H1 (cell line): Measurements from ENCODE around the gene ASXL1. TPM values are rescaled to one million over a fixed set of nuclear protein-coding genes. Genes with fewer than 3 reads are reported as not detected.

Experiments used
- CTCF ChIA-PET: fragments of 300-600 bp; sonication (Branson Sonifier 250); formaldehyde crosslinking; loops from one replicate; lab custom pipeline; 2021; ENCODE audit not compliant: partially characterized antibody; lab: Charles Lee
- POLR2A ChIA-PET: fragments of 300-600 bp; sonication (Branson Sonifier 250); formaldehyde crosslinking; loops from one replicate; lab custom pipeline; 2021; ENCODE audit warnings: inconsistent platforms; ENCODE audit not compliant: partially characterized antibody; lab: Charles Lee
- DNase-seq, 2 experiments: peaks; one replicate each; pipeline versions ENCODE4 v3.0.0 to v3.0.0-alpha.2; 2010 to 2022; ENCODE audit warnings: low spot score in 2 of 2, low read depth in 1 of 2, mixed read lengths in 1 of 2
- FAIRE-seq: peaks from 2 replicates; lab custom pipeline; 2011; peaks lifted over from hg19 to GRCh38; lab: Jason Lieb, UNC
- H2AFZ ChIP-seq: 2 replicates; pipeline ENCODE4 v1.8.1; 2012; ENCODE audit warnings: low read length, inconsistent platforms
- H2AK5ac ChIP-seq: 2 replicates; pipeline ENCODE4 v1.6.1; 2013; ENCODE audit warnings: low read depth, low read length
- H2BK120ac ChIP-seq: replicated peaks from 2 replicates; pipeline ENCODE3; 2013; ENCODE audit warnings: low read depth, low read length, inconsistent platforms
- H2BK12ac ChIP-seq: 2 replicates; pipeline ENCODE4 v1.6.1; 2013; ENCODE audit warnings: low read depth, low read length
- H2BK15ac ChIP-seq: 2 replicates; pipeline ENCODE4 v1.6.1; 2013; ENCODE audit warnings: low read length
- H2BK20ac ChIP-seq: 2 replicates; pipeline ENCODE4 v1.6.1; 2013; ENCODE audit warnings: low read length
- H2BK5ac ChIP-seq: 2 replicates; pipeline ENCODE4 v1.6.1; 2013; ENCODE audit warnings: low read depth, low read length
- H3K14ac ChIP-seq: 2 replicates; pipeline ENCODE4 v1.6.1; 2013; ENCODE audit warnings: inconsistent platforms; ENCODE audit not compliant: insufficient read length
- H3K18ac ChIP-seq: 2 replicates; pipeline ENCODE4 v1.6.1; 2013; ENCODE audit warnings: low read length; ENCODE audit errors: extremely low read depth
- H3K23ac ChIP-seq: 2 replicates; pipeline ENCODE4 v1.6.1; 2013; ENCODE audit warnings: inconsistent platforms; ENCODE audit not compliant: insufficient read length
- H3K23me2 ChIP-seq: 2 replicates; pipeline ENCODE4 v1.6.1; 2013; ENCODE audit warnings: low read depth, low read length
- H3K27ac ChIP-seq: 2 replicates; pipeline ENCODE4 v1.6.1; 2011; ENCODE audit warnings: low read depth, low read length, inconsistent platforms
- H3K27me3 ChIP-seq, 4 experiments: replicated peaks in 1 of 4; 1 replicate in 1 of 4; 2 replicates in 3 of 4; pipeline versions ENCODE4 v1.6.1 to v1.8.1; 2011 to 2013; ENCODE audit warnings: low read length in 3 of 4, mild to moderate bottlenecking in 3 of 4, inconsistent platforms in 2 of 4, mixed read lengths in 2 of 4, moderate library complexity in 1 of 4; ENCODE audit not compliant: control insufficient read depth in 3 of 4, insufficient read depth in 3 of 4; ENCODE audit errors: extremely low read depth in 1 of 4
- H3K36me3 ChIP-seq, 4 experiments: 2 replicates each; pipeline versions ENCODE4 v1.6.1 to v1.8.1; 2011 to 2013; ENCODE audit warnings: mild to moderate bottlenecking in 4 of 4, low read length in 3 of 4, moderate library complexity in 2 of 4, control low read depth in 1 of 4, inconsistent platforms in 1 of 4; ENCODE audit not compliant: insufficient read depth in 4 of 4, control insufficient read depth in 2 of 4
- H3K4ac ChIP-seq: replicated peaks from 2 replicates; pipeline ENCODE3; 2013; ENCODE audit warnings: low read length, low read depth, mixed read lengths, inconsistent platforms; ENCODE audit not compliant: insufficient read length
- H3K4me1 ChIP-seq, 4 experiments: replicated peaks in 1 of 4; 1 replicate in 1 of 4; 2 replicates in 3 of 4; pipeline versions ENCODE4 v1.6.1 to v1.8.1; 2011 to 2013; ENCODE audit warnings: low read length in 3 of 4, inconsistent platforms in 2 of 4, mixed read lengths in 1 of 4; ENCODE audit not compliant: insufficient read depth in 4 of 4, control insufficient read depth in 3 of 4
- H3K4me2 ChIP-seq, 2 experiments: 2 replicates each; pipeline versions ENCODE4 v1.6.1 to v1.8.1; 2011 to 2013; ENCODE audit warnings: low read depth in 2 of 2, low read length in 2 of 2, control low read depth in 1 of 2, inconsistent platforms in 1 of 2, mild to moderate bottlenecking in 1 of 2; ENCODE audit not compliant: insufficient read depth in 1 of 2
- H3K4me3 ChIP-seq, 4 experiments: fragments of 200-600, 300-600 bp in 1 of 4; sonication (generic), shearing (Covaris generic), sonication (Bioruptor Twin) in 1 of 4; 2 replicates each; pipeline versions ENCODE4 v1.5.1 to v1.8.1; 2011 to 2016; ENCODE audit warnings: low read length in 4 of 4, low read depth in 3 of 4, control low read depth in 2 of 4, inconsistent platforms in 2 of 4, mild to moderate bottlenecking in 2 of 4, mixed read lengths in 1 of 4, moderate library complexity in 1 of 4; ENCODE audit not compliant: insufficient read depth in 2 of 4; ENCODE audit errors: extremely low read depth in 1 of 4
- H3K56ac ChIP-seq: replicated peaks from 2 replicates; pipeline ENCODE3; 2013; ENCODE audit warnings: low read depth, mild to moderate bottlenecking, mixed read lengths, low read length, inconsistent platforms; ENCODE audit not compliant: insufficient read length
- H3K79me1 ChIP-seq: 2 replicates; pipeline ENCODE4 v1.6.1; 2013; ENCODE audit warnings: low read depth, low read length, control low read depth
- H3K79me2 ChIP-seq, 2 experiments: 2 replicates each; pipeline versions ENCODE4 v1.6.1 to v1.8.1; 2012 to 2013; ENCODE audit warnings: low read length in 2 of 2, mild to moderate bottlenecking in 2 of 2, inconsistent platforms in 1 of 2; ENCODE audit not compliant: insufficient read depth in 2 of 2, control insufficient read depth in 1 of 2
- H3K9ac ChIP-seq, 4 experiments: replicated peaks in 1 of 4; 1 replicate in 1 of 4; 2 replicates in 3 of 4; pipeline versions ENCODE4 v1.6.1 to v1.8.1; 2011 to 2013; ENCODE audit warnings: low read depth in 3 of 4, low read length in 3 of 4, control low read depth in 2 of 4, mild to moderate bottlenecking in 2 of 4, moderate library complexity in 2 of 4, inconsistent platforms in 1 of 4; ENCODE audit errors: extremely low read depth in 1 of 4
- H3K9me3 ChIP-seq, 2 experiments: 2 replicates each; pipeline versions ENCODE4 v1.6.1 to v1.8.1; 2012 to 2013; ENCODE audit warnings: mild to moderate bottlenecking in 2 of 2, moderate library complexity in 2 of 2, control low read depth in 1 of 2, inconsistent platforms in 1 of 2, low read depth in 1 of 2, low read length in 1 of 2, mixed read lengths in 1 of 2; ENCODE audit not compliant: insufficient read depth in 2 of 2
- H4K20me1 ChIP-seq, 2 experiments: replicated peaks in 1 of 2; 2 replicates each; pipeline versions ENCODE3 to v1.8.1; 2011 to 2013; ENCODE audit warnings: inconsistent platforms in 2 of 2, low read length in 2 of 2, mild to moderate bottlenecking in 1 of 2; ENCODE audit not compliant: insufficient read depth in 2 of 2, control insufficient read depth in 1 of 2
- H4K5ac ChIP-seq: 2 replicates; pipeline ENCODE4 v1.6.1; 2013; ENCODE audit warnings: low read length, low read depth, mixed read lengths, inconsistent platforms; ENCODE audit not compliant: insufficient read length
- H4K8ac ChIP-seq: 2 replicates; pipeline ENCODE4 v1.8.0; 2013; ENCODE audit warnings: mild to moderate bottlenecking, moderate library complexity, low read length, inconsistent platforms; ENCODE audit not compliant: insufficient read depth; ENCODE audit errors: extremely low read depth
- H4K91ac ChIP-seq: replicated peaks from 2 replicates; pipeline ENCODE3; 2013; ENCODE audit warnings: low read length, mixed read lengths, inconsistent platforms; ENCODE audit not compliant: insufficient read length
- ASH2L ChIP-seq: fragments of 200-600, 300-600 bp; sonication (generic); IDR thresholded peaks from one replicate; pipeline ENCODE4 v1.7.1; 2017; ENCODE audit warnings: low read length
- CREB1 ChIP-seq: IDR thresholded peaks from 2 replicates; pipeline ENCODE4 v1.6.1; 2012; ENCODE audit warnings: inconsistent platforms
- CTBP2 ChIP-seq: IDR thresholded peaks from 2 replicates; pipeline ENCODE4 v1.7.0; 2011; ENCODE audit warnings: borderline replicate concordance, mild to moderate bottlenecking, moderate library complexity, mixed read lengths, low read length; ENCODE audit not compliant: insufficient read depth, insufficient read length
- EP300 ChIP-seq, 2 experiments: IDR thresholded peaks; 1 replicate in 1 of 2; 2 replicates in 1 of 2; pipeline ENCODE4 v1.6.1; 2011 to 2012; ENCODE audit warnings: low read depth in 2 of 2, low read length in 2 of 2, mild to moderate bottlenecking in 2 of 2, borderline replicate concordance in 1 of 2, inconsistent platforms in 1 of 2, moderate library complexity in 1 of 2
- FOSL1 ChIP-seq: IDR thresholded peaks from 2 replicates; pipeline ENCODE4 v1.6.1; 2011; ENCODE audit warnings: mild to moderate bottlenecking, low read depth, low read length, moderate library complexity; ENCODE audit not compliant: insufficient read depth
- KDM1A ChIP-seq: fragments of 200-600, 300-600 bp; sonication (generic); IDR thresholded peaks from 2 replicates; pipeline ENCODE4 v1.7.1; 2016; ENCODE audit warnings: mild to moderate bottlenecking, low read length, borderline replicate concordance
- KDM4A ChIP-seq: IDR thresholded peaks from one replicate; pipeline ENCODE4 v1.7.1; 2012; ENCODE audit warnings: low read depth, mild to moderate bottlenecking, moderate library complexity, low read length, inconsistent platforms; ENCODE audit not compliant: severe bottlenecking
- SIN3A ChIP-seq, 2 experiments: IDR thresholded peaks in 1 of 2; conservative IDR thresholded peaks in 1 of 2; 2 replicates each; pipeline ENCODE4 v1.6.1; 2011 to 2012; ENCODE audit warnings: low read length in 2 of 2, improper control_type of control experiment in 1 of 2, low read depth in 1 of 2, mild to moderate bottlenecking in 1 of 2
- SIRT6 ChIP-seq: IDR thresholded peaks from one replicate; pipeline ENCODE4 v1.7.1; 2012; ENCODE audit warnings: low read length, inconsistent platforms
- WGBS, 2 experiments: shearing (Covaris generic) in 1 of 2; methylation state at CpG; one replicate each; pipeline versions ENCODE4 v1.1.6 to v1.1.7; 2013 to 2015; ENCODE audit warnings: low lambda C conversion rate in 2 of 2, mixed read lengths in 2 of 2, inconsistent platforms in 1 of 2, low coverage in 1 of 2, missing lambda C conversion rate in 1 of 2; ENCODE audit not compliant: insufficient replicate concordance in 2 of 2, insufficient coverage in 1 of 2, insufficient read length in 1 of 2; ENCODE audit errors: extremely low coverage in 1 of 2, missing lambda C conversion rate in 1 of 2; 5-methylcytosine and 5-hydroxymethylcytosine counted together
- polyA plus RNA-seq, 7 experiments: library from polyadenylated mRNA; depleted of rRNA in 3 of 7; stranded (reverse) in 5 of 7; unstranded in 2 of 7; fragments of >200 nt in 5 of 7; fragments of 200-250 nt in 2 of 7; gene quantifications; 1 replicate in 5 of 7; 2 replicates in 1 of 7; 4 replicates in 1 of 7; pipeline versions ENCODE4 v1.2.1 to v1.2.3, GENCODE V29; 2011 to 2013; ENCODE audit warnings: missing spikeins in 2 of 7, mixed read lengths in 2 of 7
- total RNA-seq: library from RNA; stranded (reverse); fragmentation: NEBNext Ultra II Directional; extraction: Animal tissue kit (Norgen Biotek cat#: 25700); gene quantifications from 2 replicates; pipeline ENCODE4 v1.2.1, GENCODE V29; 2021

The ASXL1 gene
- total and polyA plus RNA-seq, 2 of the 8 experiments (the other 6 are each of a cell fraction or from before 2014, with no cell fraction given), result 10.6 to 26.5 TPM

DNA sequence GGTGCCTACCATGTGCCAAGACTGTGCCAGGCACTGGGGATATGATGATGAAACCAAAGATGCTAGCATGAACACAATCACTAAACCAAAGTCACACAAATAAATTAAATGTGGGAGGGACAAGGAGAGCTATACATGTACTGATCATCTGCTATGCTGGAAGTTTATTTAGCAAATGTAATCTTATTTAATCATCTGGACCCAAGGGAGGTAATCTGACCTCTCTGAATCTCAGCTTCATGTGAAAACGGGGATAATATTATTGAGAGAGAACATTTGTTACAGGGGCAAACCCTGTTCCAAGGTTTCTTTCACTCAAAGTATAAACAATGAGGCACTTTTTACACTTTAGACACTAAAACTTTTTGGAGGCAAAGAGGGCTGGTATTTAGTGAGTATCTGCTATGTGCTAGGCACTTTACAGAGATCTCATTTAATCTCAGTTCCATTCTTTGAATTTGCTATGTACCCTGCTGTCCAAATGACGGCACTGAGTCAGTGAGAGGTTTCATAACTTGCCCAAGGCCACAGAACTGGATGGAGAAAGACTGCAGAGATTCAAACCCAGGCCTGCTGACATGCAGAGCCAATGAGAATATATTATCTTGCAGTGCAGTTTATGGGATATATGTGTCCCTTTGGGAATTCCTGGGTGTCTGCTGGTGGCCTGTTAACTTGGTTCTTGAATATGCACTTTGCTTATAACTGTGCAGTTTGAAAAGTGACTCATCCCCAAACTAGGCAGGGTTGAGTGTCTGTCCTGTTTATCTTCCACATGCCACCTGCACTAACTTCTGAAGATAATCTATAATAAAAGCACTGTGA, 3.3 kb upstream of the ASXL1 start:
- peaks cover 0 to 8% (median 5%) of the 10 kb centered on the region in 4 experiments; a peak in 6 of 7 replicates for H3K27me3 ChIP-seq
- no peak overlapping the region for H3K4me2 ChIP-seq
- peaks cover 0 to 4% of the 10 kb centered on the region in 2 experiments; a peak in 2 of 4 replicates for H3K79me2 ChIP-seq
- H4K91ac ChIP-seq, result no peak overlapping the region
- H3K4ac ChIP-seq, result no peak overlapping the region
- no peak overlapping the region for H2BK20ac ChIP-seq
- no peak for FAIRE-seq
- peaks cover 4% of the 10 kb centered on the region for H3K23me2 ChIP-seq
- H3K4me1 ChIP-seq, result peaks cover 0 to 3% (median 0%) of the 10 kb centered on the region in 4 experiments; a peak in 3 of 7 replicates
- no peak overlapping the region for H2BK120ac ChIP-seq
- no peak overlapping the region for H3K4me3 ChIP-seq
- H3K14ac ChIP-seq, result no peak overlapping the region
- no peak overlapping the region for H4K5ac ChIP-seq
- no peak overlapping the region for H2AK5ac ChIP-seq
- H4K20me1 ChIP-seq, result peaks cover 4 to 5% of the 10 kb centered on the region in 2 experiments
- no peak overlapping the region for H3K27ac ChIP-seq
- no peak overlapping the region for H3K18ac ChIP-seq
- no peak for DNase-seq
- no peak overlapping the region for H2BK5ac ChIP-seq
- POLR2A ChIA-PET, result interaction anchor here (0.9 to 1.1 kb wide), 3 partner anchors 16 to 152 kb away, joined by 3 read pairs; no protein-coding TSS in a partner anchor
- no peak overlapping the region for H2AFZ ChIP-seq
- H3K23ac ChIP-seq, result no peak overlapping the region
- H3K56ac ChIP-seq, result no peak overlapping the region
- CTCF ChIA-PET, result interaction anchor here (1.1 to 1.3 kb wide), 2 partner anchors 10 to 18 kb away, joined by 3 read pairs; no protein-coding TSS in a partner anchor
- WGBS, 2 experiments, result 67% methylated on average over 2 of the region's 2 CpGs; no CpG with 5 or more reads in 1 of the 2 experiments
- H3K9me3 ChIP-seq, result no peaks in the 10 kb centered on the region
- no peak overlapping the region for H3K9ac ChIP-seq
- H2BK15ac ChIP-seq, result no peak overlapping the region
- H3K36me3 ChIP-seq, result no peaks in the 10 kb centered on the region
- H4K8ac ChIP-seq, result no peak overlapping the region
- H3K79me1 ChIP-seq, result no peaks in the 10 kb centered on the region
- H2BK12ac ChIP-seq, result no peak overlapping the region
- no peak for TF ChIP-seq EP300 (IDR thresholded peaks at IDR 0.05; ENCODE audit: borderline replicate concordance in 1 of 2, low read depth in 2 of 2, low read length in 2 of 2)
- no peak for TF ChIP-seq CTBP2
- no peak for TF ChIP-seq KDM1A
- TF ChIP-seq SIRT6, result no peak
- no peak for TF ChIP-seq FOSL1
- TF ChIP-seq SIN3A (conservative IDR thresholded peaks at IDR 0.05 in 1 of 2, IDR thresholded peaks at IDR 0.05 in 1 of 2; ENCODE audit: low read depth in 1 of 2, low read length in 2 of 2), result no peak
- TF ChIP-seq ASH2L, result no peak
- no peak for TF ChIP-seq CREB1
- no peak for TF ChIP-seq KDM4A
